B cell (primary cell): ENCODE results near the gene GHR. TPM values are rescaled to one million over a fixed set of nuclear protein-coding genes. Genes with fewer than 3 reads are reported as not detected.

ENCODE experiments used
- ATAC-seq: fragments of 200-7000 bp; cut with Tn5 transposase; one replicate; pipeline ENCODE4 v1.10.0; 2021; ENCODE audit warnings: low read depth, mild to moderate bottlenecking, moderate number of reproducible peaks, moderate library complexity
- CTCF ChIA-PET: fragments of 350-600 bp; sonication (Branson Sonifier 250); formaldehyde crosslinking; loops from one replicate; lab custom pipeline; 2021; ENCODE audit warnings: antibody characterized with exemption, inconsistent platforms; lab: Charles Lee
- POLR2A ChIA-PET: fragments of 350-600 bp; sonication (Branson Sonifier 250); formaldehyde crosslinking; loops from one replicate; lab custom pipeline; 2021; ENCODE audit warnings: antibody characterized with exemption; lab: Charles Lee
- DNase-seq: peaks from one replicate; pipeline ENCODE4 v3.0.0; 2013
- H2AFZ ChIP-seq: 2 replicates; pipeline ENCODE4 v1.6.1; 2012; ENCODE audit warnings: mild to moderate bottlenecking, low read depth, low read length; ENCODE audit not compliant: insufficient read depth, poor library complexity, severe bottlenecking
- H3K27ac ChIP-seq, 2 donors: 1 replicate in 1 of 2; 2 replicates in 1 of 2; pipeline ENCODE4 v1.5.1; 2012 to 2013; ENCODE audit warnings: low read length in 2 of 2, mild to moderate bottlenecking in 2 of 2, moderate library complexity in 1 of 2
- H3K27me3 ChIP-seq, 4 experiments: fragments of 200-600 bp in 1 of 4; sonication (generic) in 1 of 4; replicated peaks in 1 of 4; 1 replicate in 2 of 4; 2 replicates in 2 of 4; pipeline versions ENCODE4 v1.6.1 to v1.7.0; 2013 to 2016; ENCODE audit warnings: low read length in 3 of 4, mild to moderate bottlenecking in 2 of 4, mixed read lengths in 1 of 4, moderate library complexity in 1 of 4; ENCODE audit not compliant: insufficient read depth in 4 of 4, control insufficient read depth in 3 of 4; ENCODE audit errors: control extremely low read depth in 1 of 4
- H3K36me3 ChIP-seq, 2 experiments: replicated peaks in 1 of 2; 1 replicate in 1 of 2; 2 replicates in 1 of 2; pipeline versions ENCODE4 v1.6.1 to v1.7.1; 2013; ENCODE audit warnings: low read length in 1 of 2; ENCODE audit not compliant: insufficient read depth in 2 of 2, control insufficient read depth in 1 of 2; ENCODE audit errors: control extremely low read depth in 1 of 2, extremely low read depth in 1 of 2
- H3K4me1 ChIP-seq, 2 donors: fragments of 200-600 bp in 1 of 2; sonication (generic) in 1 of 2; 1 replicate in 1 of 2; 2 replicates in 1 of 2; pipeline versions ENCODE4 v1.5.1 to v1.6.1; 2013 to 2017; ENCODE audit warnings: low read length in 2 of 2; ENCODE audit not compliant: control insufficient read depth in 2 of 2, insufficient read depth in 2 of 2
- H3K4me2 ChIP-seq: replicated peaks from 2 replicates; pipeline ENCODE3; 2012; ENCODE audit warnings: mild to moderate bottlenecking, low read depth, low read length; ENCODE audit not compliant: poor library complexity, severe bottlenecking
- H3K4me3 ChIP-seq, 5 experiments: fragments of 200-600 bp in 1 of 5; sonication (generic) in 1 of 5; 1 replicate in 3 of 5; 2 replicates in 2 of 5; pipeline versions ENCODE4 v1.5.1 to v1.7.0; 2011 to 2016; ENCODE audit warnings: low read length in 4 of 5, mild to moderate bottlenecking in 4 of 5, low read depth in 2 of 5, control low read depth in 1 of 5, moderate library complexity in 1 of 5; ENCODE audit not compliant: insufficient read depth in 1 of 5; ENCODE audit errors: control extremely low read depth in 1 of 5, extremely low read depth in 1 of 5
- H3K79me2 ChIP-seq: fragments of 200-600 bp; sonication (generic); one replicate; pipeline ENCODE4 v1.6.0; 2016; ENCODE audit warnings: low read length; ENCODE audit not compliant: control insufficient read depth, insufficient read depth
- H3K9ac ChIP-seq: fragments of 200-600 bp; sonication (generic); 2 replicates; pipeline ENCODE4 v1.6.1; 2017; ENCODE audit warnings: mild to moderate bottlenecking, low read length, moderate library complexity
- H3K9me3 ChIP-seq, 3 donors: one replicate each; pipeline versions ENCODE4 v1.6.1 to v1.7.1; 2013; ENCODE audit warnings: low read length in 2 of 3; ENCODE audit not compliant: control insufficient read depth in 2 of 3, insufficient read depth in 1 of 3; ENCODE audit errors: control extremely low read depth in 1 of 3
- H4K20me1 ChIP-seq: 2 replicates; pipeline ENCODE4 v1.6.0; 2012; ENCODE audit warnings: mild to moderate bottlenecking, low read length; ENCODE audit not compliant: insufficient read depth, control insufficient read depth, poor library complexity, severe bottlenecking
- H3K27ac Mint-ChIP-seq: one replicate; pipeline ENCODE4 v1.8.0; 2021; ENCODE audit warnings: mixed read lengths
- H3K27me3 Mint-ChIP-seq: one replicate; pipeline ENCODE4 v1.8.0; 2021; ENCODE audit warnings: mixed read lengths
- H3K4me1 Mint-ChIP-seq: one replicate; pipeline ENCODE4 v1.8.0; 2021; ENCODE audit warnings: mixed read lengths
- H3K4me3 Mint-ChIP-seq: one replicate; pipeline ENCODE4 v1.8.0; 2021; ENCODE audit warnings: mixed read lengths
- H3K9me3 Mint-ChIP-seq: one replicate; pipeline ENCODE4 v1.8.0; 2022; ENCODE audit warnings: mixed read lengths; ENCODE audit not compliant: insufficient read depth
- CTCF ChIP-seq: fragments of 200-600 bp; IDR thresholded peaks from one replicate; pipeline ENCODE4 v1.8.0; 2022; ENCODE audit warnings: antibody characterized with exemption, mild to moderate bottlenecking
- EZH2 ChIP-seq: IDR thresholded peaks from 2 replicates; pipeline ENCODE4 v1.6.1; 2012; ENCODE audit warnings: borderline replicate concordance, low read depth, mild to moderate bottlenecking, moderate library complexity, low read length; ENCODE audit not compliant: insufficient read depth, poor library complexity, severe bottlenecking
- WGBS: methylation state at CpG from one replicate; pipeline ENCODE4 v1.1.5; 2013; ENCODE audit warnings: missing lambda C conversion rate; ENCODE audit not compliant: insufficient coverage; 5-methylcytosine and 5-hydroxymethylcytosine counted together
- intact Hi-C: fragments of 100-400 bp; cut with micrococcal nuclease; formaldehyde crosslinking; loops from one replicate; pipeline ENCODE4 v1.10.0; 2022
- polyA plus RNA-seq: library from polyadenylated mRNA; depleted of rRNA; stranded (reverse); fragments of >200 nt; gene quantifications from 2 replicates; pipeline ENCODE4 v1.2.3, GENCODE V29; 2012
- total RNA-seq, 2 donors: library from RNA; stranded (reverse); fragments of 120-200 nt in 1 of 2; gene quantifications; 1 replicate in 1 of 2; 2 replicates in 1 of 2; pipeline versions ENCODE4 v1.2.3 to v1.2.4, GENCODE V29; 2013 to 2022

The GHR gene
- total and polyA plus RNA-seq, 2 donors (not counting 1 experiment from before 2014, with no cell fraction given): not detected

GRCh38 chr5:42592401-42593140 lies 169.3 kb downstream of the GHR start:
- peaks cover 4 to 7% of the 10 kb centered on the region in 2 donors for H3K4me1 ChIP-seq
- H3K27ac ChIP-seq: no peak overlapping the region
- ChIA-PET POLR2A (no interaction called here), CTCF (interaction anchor here (2.0 kb wide), 1 partner anchor 10 kb away, joined by 6 read pairs; no protein-coding TSS in a partner anchor)
- H3K27me3 ChIP-seq: no peaks in the 10 kb centered on the region
- WGBS: no CpG with 5 or more reads among the region's 5 CpGs
- no peak overlapping the region for H2AFZ ChIP-seq
- no peak for ATAC-seq
- TF ChIP-seq CTCF: no peak
- TF ChIP-seq EZH2: no peak
- H3K4me3 ChIP-seq: no peak overlapping the region
- Mint-ChIP-seq H3K27me3 (peaks cover 11% of the 10 kb centered on the region), H3K9me3 (no peaks in the 10 kb centered on the region), H3K27ac (no peak overlapping the region), H3K4me1 (peaks cover 16% of the 10 kb centered on the region), H3K4me3 (no peak overlapping the region)
- no peaks in the 10 kb centered on the region for H4K20me1 ChIP-seq
- intact Hi-C loops: no loop called here
- peaks cover 0 to 2% (median 0%) of the 10 kb centered on the region in 3 donors for H3K9me3 ChIP-seq
- no peaks in the 10 kb centered on the region for H3K36me3 ChIP-seq
- no peak overlapping the region for H3K9ac ChIP-seq
- no peak overlapping the region for H3K4me2 ChIP-seq
- no peak for DNase-seq
- no peaks in the 10 kb centered on the region for H3K79me2 ChIP-seq

- H3K4me1 ChIP-seq: peaks cover 4 to 7% of the 10 kb centered on the region in 2 donors
- H3K9ac ChIP-seq: no peak overlapping the region
- peaks cover 16% of the 10 kb centered on the region for H3K4me1 Mint-ChIP-seq
- peaks cover 0 to 2% (median 0%) of the 10 kb centered on the region in 3 donors for H3K9me3 ChIP-seq
- H4K20me1 ChIP-seq: no peaks in the 10 kb centered on the region
- intact Hi-C loops: no loop called here
- H3K27me3 Mint-ChIP-seq: peaks cover 10% of the 10 kb centered on the region
- no peaks in the 10 kb centered on the region for H3K27me3 ChIP-seq
- ChIA-PET POLR2A (no interaction called here), CTCF (no interaction called here)
- no peak overlapping the region for H2AFZ ChIP-seq
- TF ChIP-seq EZH2 (no peak), CTCF (no peak)
- DNase-seq (no peak), ATAC-seq (no peak)
- H3K36me3 ChIP-seq: no peaks in the 10 kb centered on the region
- no peak overlapping the region for H3K27ac Mint-ChIP-seq
- no peak overlapping the region for H3K4me2 ChIP-seq
- no peak overlapping the region for H3K4me3 Mint-ChIP-seq
- H3K4me3 ChIP-seq: no peak overlapping the region
- no peaks in the 10 kb centered on the region for H3K9me3 Mint-ChIP-seq
- no peak overlapping the region for H3K27ac ChIP-seq
- H3K79me2 ChIP-seq: no peaks in the 10 kb centered on the region
Observed at GRCh38 chr5:42593591-42593990, 170.4 kb downstream of the GHR start.
